GM12878 (cell line): ENCODE results near the gene LCA5. TPM values are rescaled to one million over a fixed set of nuclear protein-coding genes. Genes with fewer than 3 reads are reported as not detected.

Source experiments
- ATAC-seq: fragments of 200-7000 bp; cut with Tn5 transposase; 3 replicates; pipeline ENCODE4 v1.9.1; 2020; ENCODE audit warnings: mild to moderate bottlenecking, moderate library complexity
- BruUV-seq: library from RNA; stranded (reverse); fragments of 400-500 nt; replicated peaks from 2 replicates; lab custom pipeline; 2021; lab: Mats Ljungman, UMichigan
- CTCF ChIA-PET: fragments of 300-600 bp; sonication (Branson Sonifier 250); formaldehyde crosslinking; extraction: SDS; loops from one replicate; lab custom pipeline; 2021; ENCODE audit warnings: inconsistent platforms; lab: Yijun Ruan, JAX
- POLR2A ChIA-PET: fragments of 350-600 bp; formaldehyde crosslinking; extraction: SDS; loops from one replicate; lab custom pipeline; 2021; ENCODE audit warnings: inconsistent platforms; lab: Charles Lee
- RAD21 ChIA-PET: fragments of 300-600 bp; sonication (Branson Sonifier 250); formaldehyde crosslinking; loops from one replicate; lab custom pipeline; 2023; ENCODE audit warnings: antibody characterized with exemption; ENCODE audit not compliant: unreplicated experiment; lab: Charles Lee
- SMC1A ChIA-PET: fragments of 300-600 bp; sonication (Branson Sonifier 250); formaldehyde crosslinking; loops from one replicate; lab custom pipeline; 2023; ENCODE audit not compliant: unreplicated experiment, uncharacterized antibody; lab: Charles Lee
- DNase-seq: peaks from one replicate; pipeline ENCODE4 v3.0.0-alpha.2; 2011; ENCODE audit warnings: low read depth, low spot score
- FAIRE-seq: peaks from 3 replicates; lab custom pipeline; 2011; peaks lifted over from hg19 to GRCh38; lab: Jason Lieb, UNC
- H2AFZ ChIP-seq: 2 replicates; pipeline ENCODE4 v1.6.0; 2011; ENCODE audit warnings: low read depth, low read length, control low read depth; ENCODE audit not compliant: control insufficient read depth
- H3K27ac ChIP-seq: 2 replicates; pipeline ENCODE4 v1.5.1; 2011; ENCODE audit warnings: control low read depth; ENCODE audit not compliant: control insufficient read depth, insufficient read depth
- H3K27me3 ChIP-seq, 2 experiments: replicated peaks in 1 of 2; 2 replicates each; pipeline versions ENCODE4 v1.6.0 to v1.6.1; 2011; ENCODE audit warnings: low read length in 1 of 2; ENCODE audit not compliant: control insufficient read depth in 2 of 2, insufficient read depth in 2 of 2
- H3K36me3 ChIP-seq, 2 experiments: 2 replicates each; pipeline ENCODE4 v1.5.1; 2011; ENCODE audit warnings: low read length in 1 of 2; ENCODE audit not compliant: control insufficient read depth in 2 of 2, insufficient read depth in 2 of 2
- H3K4me1 ChIP-seq: 2 replicates; pipeline ENCODE4 v1.6.1; 2011; ENCODE audit warnings: mild to moderate bottlenecking, low read length, moderate library complexity, mixed read lengths; ENCODE audit not compliant: control insufficient read depth, insufficient read depth
- H3K4me2 ChIP-seq: 2 replicates; pipeline ENCODE4 v1.6.0; 2011; ENCODE audit warnings: control low read depth; ENCODE audit not compliant: control insufficient read depth, insufficient read depth
- H3K4me3 ChIP-seq: fragments of 200-600 bp; sonication (generic); 2 replicates; pipeline ENCODE4 v1.5.1; 2016
- H3K79me2 ChIP-seq: 2 replicates; pipeline ENCODE4 v1.6.0; 2011; ENCODE audit warnings: low read length; ENCODE audit not compliant: control insufficient read depth, insufficient read depth
- H3K9ac ChIP-seq: 2 replicates; pipeline ENCODE4 v1.8.0; 2011; ENCODE audit warnings: low read length, control low read depth, mixed read lengths; ENCODE audit not compliant: control insufficient read depth, insufficient read depth
- H3K9me3 ChIP-seq: replicated peaks from 3 replicates; pipeline ENCODE4 v1.5.1; 2011; ENCODE audit warnings: mild to moderate bottlenecking, low read length; ENCODE audit not compliant: control insufficient read depth, insufficient read depth
- H4K20me1 ChIP-seq: 2 replicates; pipeline ENCODE4 v1.6.0; 2011; ENCODE audit not compliant: control insufficient read depth, insufficient read depth
- CREM ChIP-seq: IDR thresholded peaks from 2 replicates; pipeline ENCODE4 v1.6.1; 2014; ENCODE audit warnings: antibody characterized with exemption, low read depth
- EED ChIP-seq: sonication (generic); IDR thresholded peaks from 2 replicates; pipeline ENCODE4 v1.6.1; 2016; ENCODE audit warnings: antibody characterized with exemption, low read depth
- PAX5 ChIP-seq: IDR thresholded peaks from 2 replicates; pipeline ENCODE4 v1.6.1; 2011; ENCODE audit warnings: low read depth, low read length, borderline replicate concordance
- PBX3 ChIP-seq: IDR thresholded peaks from 2 replicates; pipeline ENCODE4 v1.6.1; 2011; ENCODE audit warnings: mild to moderate bottlenecking, low read depth, low read length, moderate library complexity; ENCODE audit not compliant: insufficient replicate concordance
- RAD51 ChIP-seq: fragments of 450-650 bp; IDR thresholded peaks from 2 replicates; pipeline ENCODE4 v1.6.1; 2016; ENCODE audit warnings: moderate library complexity, mild to moderate bottlenecking, inconsistent platforms
- RBBP5 ChIP-seq: fragments of 200-600 bp; sonication (generic); conservative IDR thresholded peaks from 2 replicates; pipeline ENCODE4 v1.6.1; 2016
- USF2 ChIP-seq: IDR thresholded peaks from 2 replicates; pipeline ENCODE4 v1.6.1; 2011; ENCODE audit warnings: low read depth, low read length, improper control_type of control experiment, borderline replicate concordance
- ZBTB40 ChIP-seq: fragments of 450-650 bp; IDR thresholded peaks from 2 replicates; pipeline ENCODE4 v1.6.1; 2016; ENCODE audit warnings: mild to moderate bottlenecking, moderate library complexity, borderline replicate concordance
- ZNF622 ChIP-seq: fragments of 450-650 bp; IDR thresholded peaks from 2 replicates; pipeline ENCODE4 v1.6.1; 2017; ENCODE audit warnings: mild to moderate bottlenecking, inconsistent platforms
- WGBS: methylation state at CpG from one replicate; pipeline ENCODE4 v1.1.6; 2016; ENCODE audit warnings: low lambda C conversion rate; ENCODE audit not compliant: insufficient replicate concordance, insufficient coverage; ENCODE audit errors: missing lambda C conversion rate; 5-methylcytosine and 5-hydroxymethylcytosine counted together
- in situ Hi-C: fragments of 300-500 bp; cut with MboI; formaldehyde crosslinking; loops from 9 replicates; pipeline ENCODE4 v1.14.3; 2018; ENCODE audit warnings: mixed read lengths
- intact Hi-C: fragments of 100-400 bp; cut with micrococcal nuclease; formaldehyde crosslinking; loops from one replicate; pipeline ENCODE4 v1.14.2; 2022; ENCODE audit not compliant: unreplicated experiment
- polyA plus RNA-seq, 11 experiments: library from polyadenylated mRNA; depleted of rRNA in 4 of 11; unstranded in 6 of 11; stranded (reverse) in 5 of 11; fragments of >200 nt; fragmentation: Nextera tagmentation in 4 of 11; fragmentation: Illumina TruSeq in 1 of 11; extraction: Ambion mirVana in 4 of 11; extraction: Trizol in 1 of 11; gene quantifications; 1 replicate in 1 of 11; 2 replicates in 10 of 11; pipeline versions ENCODE4 v1.2.1 to v1.2.3, GENCODE V29; 2011 to 2016; ENCODE audit warnings: inconsistent platforms in 2 of 11, missing spikeins in 2 of 11, low read depth in 1 of 11
- total RNA-seq, 4 experiments: library from RNA; depleted of rRNA in 3 of 4; stranded (reverse); fragments of >200 nt in 3 of 4; fragmentation: Illumina TruSeq in 1 of 4; extraction: Trizol in 1 of 4; gene quantifications; 2 replicates each; pipeline versions ENCODE4 v1.2.1 to v1.2.3, GENCODE V29; 2013 to 2021

The LCA5 gene
- total and polyA plus RNA-seq, 10 of the 15 experiments (the other 5 are each of a cell fraction or from before 2014, with no cell fraction given): 0.13 to 0.45 (median 0.27) TPM

GRCh38 chr6:79524065-79524464 is 13.2 kb downstream of the LCA5 start:
- Histone ChIP-seq H3K4me3 (no peak overlapping the region), H3K79me2 (no peaks in the 10 kb centered on the region), H2AFZ (no peak overlapping the region), H3K9me3 (no peaks in the 10 kb centered on the region), H3K27me3 (no peaks in the 10 kb centered on the region), H3K4me2 (no peak overlapping the region), H3K27ac (no peak overlapping the region), H3K4me1 (no peaks in the 10 kb centered on the region), H3K9ac (no peak overlapping the region), H3K36me3 (no peaks in the 10 kb centered on the region)
- SMC1A ChIA-PET: no interaction called here
- no TSS peak for BruUV-seq
- RAD21 ChIA-PET: no interaction called here
- intact Hi-C loops: no loop called here
- no peak for FAIRE-seq
- POLR2A ChIA-PET: no interaction called here
- ATAC-seq: no peak
- CTCF ChIA-PET: no interaction called here
- no peak for TF ChIP-seq ZNF622
- TF ChIP-seq USF2: no peak
- no peak for TF ChIP-seq EED
- TF ChIP-seq PBX3: no peak
- TF ChIP-seq RAD51: no peak
- TF ChIP-seq RBBP5: no peak
- no peak for TF ChIP-seq PAX5
- no peak for TF ChIP-seq ZBTB40
- TF ChIP-seq CREM: no peak
- TF ChIP-seq, all 136 proteins: peak for 0
- no peaks in the 10 kb centered on the region for H4K20me1 ChIP-seq
- 0% methylated on average over 3 of the region's 3 CpGs for WGBS
- no peak for DNase-seq
- in situ Hi-C loops: no loop called here
